Fibroblast of the aortic adventitia (primary cell): ENCODE data around the gene IDH3G. TPM values are rescaled to one million over a fixed set of nuclear protein-coding genes. Genes with fewer than 3 reads are reported as not detected.

ENCODE experiments used
- DNase-seq: peaks from one replicate; pipeline ENCODE4 v3.0.0-alpha.2; 2010; ENCODE audit warnings: low read depth
- H3K4me3 ChIP-seq: 2 replicates; pipeline ENCODE4 v1.5.1; 2011; ENCODE audit warnings: low read depth, mild to moderate bottlenecking, control low read depth, low read length, moderate library complexity
- CTCF ChIP-seq: IDR thresholded peaks from 2 replicates; pipeline ENCODE4 v1.5.1; 2011; ENCODE audit warnings: mild to moderate bottlenecking, low read length, control low read depth, inconsistent platforms; ENCODE audit not compliant: insufficient read depth
- total RNA-seq: library from RNA; depleted of rRNA; stranded (reverse); fragments of >200 nt; gene quantifications from 2 replicates; pipeline ENCODE4 v1.2.3, GENCODE V29; 2012; ENCODE audit warnings: low replicate concordance

IDH3G gene
- total RNA-seq, 1 donor = 46.0 TPM

- no peak overlapping the region for H3K4me3 ChIP-seq
- DNase-seq = no peak
- TF ChIP-seq CTCF = no peak
These were observed 52.7 kb downstream of the IDH3G start for GRCh38 chrX:153741446-153741845.

- DNase-seq = no peak
- H3K4me3 ChIP-seq = no peak overlapping the region
- TF ChIP-seq CTCF = no peak
These were observed 53.4 kb downstream of the IDH3G start for GRCh38 chrX:153740631-153741222.

DNA sequence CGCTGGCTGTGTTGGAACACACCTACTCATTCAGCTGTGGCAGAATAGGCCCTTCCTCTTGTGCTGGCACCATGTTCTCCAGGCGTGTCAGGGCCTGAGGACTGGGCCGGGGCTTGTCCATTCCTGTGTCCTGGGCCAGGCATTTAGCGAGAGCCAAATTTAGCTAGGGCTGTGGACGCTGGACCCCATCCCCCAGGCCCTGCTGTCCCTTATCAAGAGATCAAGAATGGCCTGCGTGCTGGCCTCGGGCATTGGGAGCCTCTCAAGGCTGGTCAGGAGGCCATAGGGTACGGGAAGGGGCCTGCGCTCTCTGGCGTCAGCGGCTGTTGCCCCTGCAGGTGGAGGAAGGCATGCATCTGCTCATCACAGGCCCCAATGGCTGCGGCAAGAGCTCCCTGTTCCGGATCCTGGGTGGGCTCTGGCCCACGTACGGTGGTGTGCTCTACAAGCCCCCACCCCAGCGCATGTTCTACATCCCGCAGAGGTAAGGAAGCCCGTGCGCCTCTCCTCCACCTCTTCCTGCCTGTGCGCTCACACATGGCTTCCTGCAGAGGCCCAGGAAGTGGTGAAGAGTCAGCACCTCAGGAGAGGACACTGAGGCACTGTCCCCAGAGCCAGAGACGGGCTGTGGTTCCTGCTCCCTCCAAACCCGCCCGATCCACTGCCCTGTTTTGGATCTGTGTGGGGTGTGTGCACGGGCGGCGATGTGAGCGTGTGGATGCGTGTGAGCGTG, 54.3 kb downstream of the IDH3G start:
- H3K4me3 ChIP-seq = no peak overlapping the region
- no peak for TF ChIP-seq CTCF
- no peak for DNase-seq

DNA sequence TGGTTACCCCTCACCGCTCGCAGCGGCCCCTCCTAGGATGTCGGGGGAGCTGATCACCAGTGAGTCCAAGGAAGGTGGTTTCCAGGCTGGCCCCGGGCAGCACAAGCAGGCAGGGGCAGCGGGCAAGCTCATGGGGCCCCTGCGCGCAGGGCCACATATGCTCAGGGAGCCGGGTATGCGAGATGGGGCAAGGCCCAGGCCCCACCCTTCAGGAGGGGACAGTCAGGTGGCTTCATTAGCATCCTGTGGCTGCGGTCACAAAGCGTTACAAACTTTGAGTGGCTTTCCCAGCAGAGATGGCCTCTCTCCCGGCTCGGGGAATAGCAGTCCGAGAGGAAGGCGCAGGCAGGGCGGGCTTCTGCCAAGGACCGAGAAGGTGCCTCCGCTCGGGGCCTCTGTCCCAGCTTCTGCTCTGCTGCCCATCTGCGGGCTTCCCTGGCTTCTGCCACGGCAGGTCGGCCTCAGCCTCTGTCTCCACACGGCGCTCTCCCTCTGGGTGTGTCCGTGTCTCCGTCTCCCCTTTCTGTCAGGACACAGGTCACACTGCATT, 56.0 kb downstream of the IDH3G start:
- no peak for DNase-seq
- H3K4me3 ChIP-seq = no peak overlapping the region
- TF ChIP-seq CTCF = no peak

DNA sequence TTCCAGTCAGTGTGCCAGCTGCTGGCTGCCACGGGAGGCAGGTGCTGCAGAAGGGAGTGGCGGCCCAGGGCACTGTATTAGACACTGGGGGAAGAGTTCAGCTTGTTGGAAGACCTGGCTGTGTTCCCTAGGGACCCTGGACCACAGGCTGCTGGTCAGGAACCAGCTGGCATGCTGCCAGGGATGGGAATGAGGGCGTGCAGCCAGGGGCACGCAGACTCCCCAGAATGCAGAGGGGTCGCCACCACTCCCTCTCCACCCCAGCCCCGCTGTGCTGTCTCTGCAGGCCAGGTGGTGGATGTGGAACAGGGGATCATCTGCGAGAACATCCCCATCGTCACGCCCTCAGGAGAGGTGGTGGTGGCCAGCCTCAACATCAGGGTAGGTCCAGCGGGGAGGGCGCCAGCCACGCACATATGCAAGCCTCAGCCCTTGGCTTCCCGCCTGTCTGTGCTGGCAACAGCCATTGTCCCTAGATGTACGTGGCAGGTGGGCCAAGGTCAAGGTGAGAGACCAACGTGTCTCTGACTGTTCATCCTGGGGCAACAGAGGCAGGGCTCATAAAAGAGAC, 57.2 kb downstream of the IDH3G start:
- no peak for DNase-seq
- no peak for TF ChIP-seq CTCF
- H3K4me3 ChIP-seq = no peak overlapping the region

DNA sequence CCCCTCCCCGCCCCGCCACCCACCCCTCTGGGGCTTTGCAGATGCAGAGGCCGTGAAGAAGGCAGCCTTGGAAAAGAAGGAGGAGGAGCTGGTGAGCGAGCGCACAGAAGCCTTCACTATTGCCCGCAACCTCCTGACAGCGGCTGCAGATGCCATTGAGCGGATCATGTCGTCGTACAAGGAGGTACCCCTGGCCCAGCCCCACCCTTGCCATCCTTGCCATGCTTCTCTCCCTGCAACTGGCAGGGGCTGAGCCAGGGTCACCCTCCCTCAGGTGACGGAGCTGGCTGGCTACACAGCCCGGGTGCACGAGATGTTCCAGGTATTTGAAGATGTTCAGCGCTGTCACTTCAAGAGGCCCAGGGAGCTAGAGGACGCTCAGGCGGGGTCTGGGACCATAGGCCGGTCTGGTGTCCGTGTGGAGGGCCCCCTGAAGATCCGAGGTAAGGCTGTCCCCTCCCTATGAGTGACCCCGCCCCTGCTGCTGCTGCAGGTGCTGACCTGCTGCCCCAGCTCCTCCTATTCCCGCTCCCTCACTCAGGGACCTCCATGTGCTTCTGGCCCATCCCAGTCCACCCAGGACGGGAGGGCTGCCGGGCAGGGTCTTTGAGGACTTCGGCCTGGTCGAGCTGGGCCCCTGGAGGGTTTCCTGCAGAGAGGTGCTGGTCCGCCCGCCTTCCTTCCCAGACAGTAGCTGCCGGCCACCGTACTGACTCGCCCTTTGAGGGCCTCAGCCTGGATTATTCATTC, 57.9 kb downstream of the IDH3G start:
- TF ChIP-seq CTCF = no peak
- no peak overlapping the region for H3K4me3 ChIP-seq
- no peak for DNase-seq

Other genes starting within 250 kb of the IDH3G start
- 2.5 and 14.5 TPM in 2 replicates for gene CCNQ, start 195.2 kb downstream of the IDH3G start, total RNA-seq
- gene DUSP9, start 147.2 kb downstream of the IDH3G start, total RNA-seq = not detected in 2 replicates
- 0.33 TPM in 1 of 2 replicates, not detected in the other for gene PNCK, start 120.6 kb downstream of the IDH3G start, total RNA-seq
- gene SLC6A8, start 106.4 kb downstream of the IDH3G start, total RNA-seq = 5.6 and 8.8 TPM in 2 replicates
- 75.4 and 111 TPM in 2 replicates for gene BCAP31, start 70.0 kb downstream of the IDH3G start, total RNA-seq
- gene ABCD1, start 69.5 kb downstream of the IDH3G start, total RNA-seq = 9.3 and 15.5 TPM in 2 replicates
- gene PLXNB3, start 30.1 kb downstream of the IDH3G start, total RNA-seq = 3.1 and 6.1 TPM in 2 replicates
- 0.54 TPM in 1 of 2 replicates, not detected in the other for gene SRPK3, start 13.3 kb downstream of the IDH3G start, total RNA-seq
- gene SSR4, start 293 bp upstream of the IDH3G start, total RNA-seq = 34.2 and 186 TPM in 2 replicates
- 0.09 and 1.1 TPM in 2 replicates for gene PDZD4, start 36.2 kb upstream of the IDH3G start, total RNA-seq
- gene L1CAM, start 91.8 kb upstream of the IDH3G start, total RNA-seq = 0.36 and 1.6 TPM in 2 replicates
- gene AVPR2, start 110.3 kb upstream of the IDH3G start, total RNA-seq = not detected in 2 replicates
- gene ARHGAP4, start 131.9 kb upstream of the IDH3G start, total RNA-seq = 0.27 and 6.0 TPM in 2 replicates
- gene NAA10, start 140.7 kb upstream of the IDH3G start, total RNA-seq = 25.8 and 84.7 TPM in 2 replicates
- gene RENBP, start 150.3 kb upstream of the IDH3G start, total RNA-seq = 0.45 and 5.6 TPM in 2 replicates
- gene HCFC1, start 177.4 kb upstream of the IDH3G start, total RNA-seq = 16.4 and 34.5 TPM in 2 replicates
- 5.3 and 7.5 TPM in 2 replicates for gene TMEM187, start 178.4 kb upstream of the IDH3G start, total RNA-seq
- gene IRAK1, start 225.5 kb upstream of the IDH3G start, total RNA-seq = 37.1 and 80.5 TPM in 2 replicates